ENCODE measurements around the gene PARD6A.

PARD6A gene

GRCh38 chr16:67637625-67638024 lies 23.1 kb upstream of the PARD6A start:
- no peak for TF ChIP-seq CTCF (IDR thresholded peaks at IDR 0.05)

GRCh38 chr16:67641779-67642708 lies 18.7 kb upstream of the PARD6A start:
- peaks cover 24% of the 10 kb centered on the region for H3K36me3 Mint-ChIP-seq (ENCODE audit: low read depth)
- H3K4me3 Mint-ChIP-seq, result no peak overlapping the region
- no peak for TF ChIP-seq CTCF (IDR thresholded peaks at IDR 0.05)
- H3K9me3 Mint-ChIP-seq, result no peaks in the 10 kb centered on the region
- DNase-seq, result no peak
- H3K4me1 Mint-ChIP-seq, result no peaks in the 10 kb centered on the region
- no peak overlapping the region for H3K27ac Mint-ChIP-seq
- peaks cover 40% of the 10 kb centered on the region for H3K27me3 Mint-ChIP-seq (ENCODE audit: low read depth, poor library complexity)

More at GRCh38 chr16:67637625-67638024, 23.1 kb upstream of the PARD6A start:
- Mint-ChIP-seq H3K9me3 (no peaks in the 10 kb centered on the region), H3K36me3 (ENCODE audit: low read depth) (peaks cover 48% of the 10 kb centered on the region), H3K27ac (no peak overlapping the region), H3K4me3 (no peak overlapping the region), H3K4me1 (no peaks in the 10 kb centered on the region), H3K27me3 (ENCODE audit: low read depth, poor library complexity) (peaks cover 7% of the 10 kb centered on the region)
- DNase-seq, result no peak

GRCh38 chr16:67644038-67644437 lies 16.7 kb upstream of the PARD6A start:
- no peak for TF ChIP-seq CTCF (IDR thresholded peaks at IDR 0.05)
- Mint-ChIP-seq H3K4me3 (no peak overlapping the region), H3K36me3 (ENCODE audit: low read depth) (peaks cover 10% of the 10 kb centered on the region), H3K9me3 (no peaks in the 10 kb centered on the region), H3K4me1 (no peaks in the 10 kb centered on the region), H3K27ac (no peak overlapping the region), H3K27me3 (ENCODE audit: low read depth, poor library complexity) (peaks cover 48% of the 10 kb centered on the region)
- no peak for DNase-seq

GRCh38 chr16:67645397-67646121 lies 15.2 kb upstream of the PARD6A start:
- Mint-ChIP-seq H3K9me3 (no peaks in the 10 kb centered on the region), H3K4me3 (no peak overlapping the region), H3K27me3 (ENCODE audit: low read depth, poor library complexity) (peaks cover 60% of the 10 kb centered on the region), H3K27ac (no peak overlapping the region), H3K36me3 (ENCODE audit: low read depth) (no peaks in the 10 kb centered on the region), H3K4me1 (peaks cover 2% of the 10 kb centered on the region)
- TF ChIP-seq CTCF (IDR thresholded peaks at IDR 0.05), result no peak
- no peak for DNase-seq

GRCh38 chr16:67647111-67647651 lies 13.6 kb upstream of the PARD6A start:
- peaks cover 6% of the 10 kb centered on the region for H3K4me1 Mint-ChIP-seq
- H3K36me3 Mint-ChIP-seq (ENCODE audit: low read depth), result no peaks in the 10 kb centered on the region
- H3K9me3 Mint-ChIP-seq, result no peaks in the 10 kb centered on the region
- peaks cover 75% of the 10 kb centered on the region for H3K27me3 Mint-ChIP-seq (ENCODE audit: low read depth, poor library complexity)
- no peak for TF ChIP-seq CTCF (IDR thresholded peaks at IDR 0.05)
- DNase-seq, result no peak
- H3K4me3 Mint-ChIP-seq, result no peak overlapping the region
- no peak overlapping the region for H3K27ac Mint-ChIP-seq

All from nephron progenitor cell (in vitro differentiated cells).